ENCODE measurements around the gene MYO1D. TPM values are rescaled to one million over a fixed set of nuclear protein-coding genes. Genes with fewer than 3 reads are reported as not detected.

Gene MYO1D
- total RNA-seq, 2 donors from 2014 or later = 238 to 382 TPM

- Histone ChIP-seq H3K4me1 (no peaks in the 10 kb centered on the region), H3K4me3 (no peak overlapping the region), H3K27me3 (no peaks in the 10 kb centered on the region), H3K27ac (no peak overlapping the region), H3K36me3 (no peaks in the 10 kb centered on the region), H3K9me3 (no peaks in the 10 kb centered on the region), H3K9ac (ENCODE audit: low read depth in 2 of 2, low read length in 2 of 2) (no peak overlapping the region)
- DNase-seq = no peak
- TF ChIP-seq, protein P1, sequence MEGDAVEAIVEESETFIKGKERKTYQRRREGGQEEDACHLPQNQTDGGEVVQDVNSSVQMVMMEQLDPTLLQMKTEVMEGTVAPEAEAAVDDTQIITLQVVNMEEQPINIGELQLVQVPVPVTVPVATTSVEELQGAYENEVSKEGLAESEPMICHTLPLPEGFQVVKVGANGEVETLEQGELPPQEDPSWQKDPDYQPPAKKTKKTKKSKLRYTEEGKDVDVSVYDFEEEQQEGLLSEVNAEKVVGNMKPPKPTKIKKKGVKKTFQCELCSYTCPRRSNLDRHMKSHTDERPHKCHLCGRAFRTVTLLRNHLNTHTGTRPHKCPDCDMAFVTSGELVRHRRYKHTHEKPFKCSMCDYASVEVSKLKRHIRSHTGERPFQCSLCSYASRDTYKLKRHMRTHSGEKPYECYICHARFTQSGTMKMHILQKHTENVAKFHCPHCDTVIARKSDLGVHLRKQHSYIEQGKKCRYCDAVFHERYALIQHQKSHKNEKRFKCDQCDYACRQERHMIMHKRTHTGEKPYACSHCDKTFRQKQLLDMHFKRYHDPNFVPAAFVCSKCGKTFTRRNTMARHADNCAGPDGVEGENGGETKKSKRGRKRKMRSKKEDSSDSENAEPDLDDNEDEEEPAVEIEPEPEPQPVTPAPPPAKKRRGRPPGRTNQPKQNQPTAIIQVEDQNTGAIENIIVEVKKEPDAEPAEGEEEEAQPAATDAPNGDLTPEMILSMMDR (IDR thresholded peaks at IDR 0.05) = no peak
- intact Hi-C loops (cut with DNase I) = no loop called here
Observed at GRCh38 chr17:32693194-32693897, 183.6 kb downstream of the MYO1D start.

GRCh38 chr17:32692179-32692578, 184.7 kb downstream of the MYO1D start:
- Histone ChIP-seq H3K9me3 (no peaks in the 10 kb centered on the region), H3K36me3 (no peaks in the 10 kb centered on the region), H3K4me3 (no peak overlapping the region), H3K4me1 (no peaks in the 10 kb centered on the region), H3K27me3 (no peaks in the 10 kb centered on the region), H3K27ac (no peak overlapping the region), H3K9ac (ENCODE audit: low read depth in 2 of 2, low read length in 2 of 2) (no peak overlapping the region)
- TF ChIP-seq, protein P1 (IDR thresholded peaks at IDR 0.05) = no peak
- DNase-seq = no peak
- intact Hi-C loops (cut with DNase I) = no loop called here

- no peak for DNase-seq
- intact Hi-C loops (cut with DNase I) = no loop called here
- Histone ChIP-seq H3K4me3 (no peak overlapping the region), H3K27ac (no peak overlapping the region), H3K4me1 (no peaks in the 10 kb centered on the region), H3K9me3 (no peaks in the 10 kb centered on the region), H3K27me3 (no peaks in the 10 kb centered on the region), H3K36me3 (no peaks in the 10 kb centered on the region), H3K9ac (ENCODE audit: low read depth in 2 of 2, low read length in 2 of 2) (no peak overlapping the region)
- TF ChIP-seq, protein P1 (IDR thresholded peaks at IDR 0.05) = no peak
Observed at GRCh38 chr17:32689348-32689747, 187.6 kb downstream of the MYO1D start.

GRCh38 chr17:32688221-32688620, 188.7 kb downstream of the MYO1D start:
- H3K27ac ChIP-seq = no peak overlapping the region
- TF ChIP-seq, protein P1 (IDR thresholded peaks at IDR 0.05) = no peak
- H3K9me3 ChIP-seq = no peaks in the 10 kb centered on the region
- no peaks in the 10 kb centered on the region for H3K27me3 ChIP-seq
- intact Hi-C loops (cut with DNase I) = no loop called here
- no peak for DNase-seq
- H3K9ac ChIP-seq (ENCODE audit: low read depth in 2 of 2, low read length in 2 of 2) = no peak overlapping the region
- H3K4me3 ChIP-seq = no peak overlapping the region
- no peaks in the 10 kb centered on the region for H3K4me1 ChIP-seq
- no peaks in the 10 kb centered on the region for H3K36me3 ChIP-seq

- Histone ChIP-seq H3K27ac (peak overlapping the region; percentile 6), H3K27me3 (no peaks in the 10 kb centered on the region), H3K4me3 (peak overlapping the region; percentile 5), H3K9me3 (no peaks in the 10 kb centered on the region), H3K36me3 (no peaks in the 10 kb centered on the region), H3K4me1 (no peaks in the 10 kb centered on the region), H3K9ac (ENCODE audit: low read depth in 2 of 2, low read length in 2 of 2) (no peak overlapping the region)
- intact Hi-C loops (cut with DNase I) = no loop called here
- TF ChIP-seq, protein P1 (IDR thresholded peaks at IDR 0.05) = no peak
- peak; percentile 27 for DNase-seq
Observed at GRCh38 chr17:32684087-32684958, 192.6 kb downstream of the MYO1D start.
